HCT116 (cell line): ENCODE data around the gene KCNC2. TPM values are rescaled to one million over a fixed set of nuclear protein-coding genes. Genes with fewer than 3 reads are reported as not detected.

Experiments
- ATAC-seq: fragments of 200-7000 bp; cut with Tn5 transposase; 2 replicates; pipeline ENCODE4 v1.9.1; 2020; ENCODE audit warnings: mild to moderate bottlenecking, moderate library complexity
- BruUV-seq: library from RNA; stranded (reverse); fragments of 400-500 nt; replicated peaks from 2 replicates; lab custom pipeline; 2021; lab: Mats Ljungman, UMichigan
- CTCF ChIA-PET: fragments of 300-600 bp; sonication (Branson Sonifier 250); formaldehyde crosslinking; loops from one replicate; lab custom pipeline; 2021; ENCODE audit warnings: antibody characterized with exemption; lab: Charles Lee
- POLR2A ChIA-PET: fragments of 300-600, 350-600 bp; sonication (Branson Sonifier 250); formaldehyde crosslinking; loops from one replicate; lab custom pipeline; 2021; ENCODE audit warnings: antibody characterized with exemption; lab: Charles Lee
- RAD21 ChIA-PET, 2 experiments: fragments of 300-600 bp; sonication (Branson Sonifier 250); formaldehyde crosslinking; loops; one replicate each; lab custom pipeline; 2023; ENCODE audit warnings: low total read pairs in 2 of 2; ENCODE audit not compliant: uncharacterized antibody in 2 of 2, unreplicated experiment in 2 of 2, low non-redundant PET in 1 of 2; lab: Charles Lee
- DNase-seq: peaks from one replicate; pipeline ENCODE4 v3.0.0-alpha.2; 2010; ENCODE audit warnings: low read depth, low spot score
- H2AFZ ChIP-seq: fragments of 200-600 bp; shearing (Covaris generic), sonication (generic); 2 replicates; pipeline ENCODE4 v1.6.1; 2017; ENCODE audit warnings: low read depth, mixed run types, mixed read lengths, antibody characterized with exemption, low read length; ENCODE audit not compliant: poor library complexity, severe bottlenecking
- H3K27ac ChIP-seq: 2 replicates; pipeline ENCODE4 v1.5.1; 2012; ENCODE audit warnings: low read depth, low read length
- H3K27me3 ChIP-seq: fragments of 200-600 bp; sonication (generic); 2 replicates; pipeline ENCODE4 v1.6.1; 2016; ENCODE audit warnings: mixed run types, low read length, mixed read lengths; ENCODE audit not compliant: insufficient read depth
- H3K36me3 ChIP-seq, 2 experiments: fragments of 200-500 bp in 1 of 2; fragments of 200-600 bp in 1 of 2; sonication (Bioruptor generic) in 1 of 2; sonication (generic) in 1 of 2; 2 replicates each; pipeline versions ENCODE4 v1.5.1 to v1.6.1; 2014 to 2016; ENCODE audit warnings: low read length in 2 of 2, inconsistent platforms in 1 of 2, mixed read lengths in 1 of 2, mixed run types in 1 of 2; ENCODE audit not compliant: insufficient read depth in 2 of 2, control insufficient read depth in 1 of 2
- H3K4me1 ChIP-seq, 2 experiments: fragments of 200-600 bp in 1 of 2; sonication (generic) in 1 of 2; 2 replicates each; pipeline versions ENCODE4 v1.5.1 to v1.6.1; 2012 to 2017; ENCODE audit warnings: low read length in 2 of 2, inconsistent platforms in 1 of 2, mild to moderate bottlenecking in 1 of 2, mixed read lengths in 1 of 2, mixed run types in 1 of 2, moderate library complexity in 1 of 2; ENCODE audit not compliant: insufficient read depth in 2 of 2, control insufficient read depth in 1 of 2
- H3K4me2 ChIP-seq: fragments of 200-600 bp; sonication (generic); 2 replicates; pipeline ENCODE4 v1.6.1; 2017; ENCODE audit warnings: mixed run types, low read length, mixed read lengths
- H3K4me3 ChIP-seq, 2 experiments: fragments of 200-600 bp in 1 of 2; sonication (generic) in 1 of 2; replicated peaks in 1 of 2; 2 replicates each; pipeline ENCODE4 v1.5.1; 2011 to 2016; ENCODE audit warnings: low read length in 2 of 2, control low read depth in 1 of 2, low read depth in 1 of 2, mild to moderate bottlenecking in 1 of 2, mixed read lengths in 1 of 2, mixed run types in 1 of 2
- H3K79me2 ChIP-seq: fragments of 200-600 bp; sonication (generic); 2 replicates; pipeline ENCODE4 v1.6.1; 2017; ENCODE audit warnings: mild to moderate bottlenecking, mixed run types, low read length, moderate library complexity, mixed read lengths; ENCODE audit not compliant: insufficient read depth
- H3K9ac ChIP-seq: fragments of 200-600 bp; sonication (generic); 2 replicates; pipeline ENCODE4 v1.6.1; 2016; ENCODE audit warnings: low read length, mixed read lengths
- H3K9me2 ChIP-seq: fragments of 200-600 bp; sonication (generic), shearing (Covaris generic); 2 replicates; pipeline ENCODE4 v1.6.1; 2017; ENCODE audit warnings: mixed run types, mild to moderate bottlenecking, moderate library complexity; ENCODE audit not compliant: insufficient read depth
- H3K9me3 ChIP-seq, 2 experiments: fragments of 200-500 bp in 1 of 2; fragments of 200-600 bp in 1 of 2; sonication (Bioruptor generic) in 1 of 2; sonication (generic) in 1 of 2; 2 replicates each; pipeline ENCODE4 v1.6.1; 2014 to 2017; ENCODE audit warnings: low read length in 2 of 2, mixed read lengths in 2 of 2, inconsistent platforms in 1 of 2, low read depth in 1 of 2, mild to moderate bottlenecking in 1 of 2, mixed run types in 1 of 2, moderate library complexity in 1 of 2; ENCODE audit not compliant: control insufficient read depth in 1 of 2, insufficient read depth in 1 of 2
- H4K20me1 ChIP-seq: fragments of 200-600 bp; sonication (generic), shearing (Covaris generic); 2 replicates; pipeline ENCODE4 v1.6.1; 2017; ENCODE audit warnings: mixed run types, mild to moderate bottlenecking, moderate library complexity; ENCODE audit not compliant: insufficient read depth
- CBX3 ChIP-seq: IDR thresholded peaks from 2 replicates; pipeline ENCODE4 v1.6.1; 2012; ENCODE audit warnings: low read depth
- CEBPB ChIP-seq: IDR thresholded peaks from 2 replicates; pipeline ENCODE4 v1.6.1; 2012; ENCODE audit warnings: low read depth
- EGR1 ChIP-seq: IDR thresholded peaks from 2 replicates; pipeline ENCODE4 v1.6.1; 2012; ENCODE audit warnings: low read depth
- EZH2phosphoT487 ChIP-seq: fragments of 200-600 bp; IDR thresholded peaks from 2 replicates; pipeline ENCODE4 v1.6.1; 2018; ENCODE audit warnings: antibody characterized with exemption, borderline replicate concordance
- FOSL1 ChIP-seq: IDR thresholded peaks from 2 replicates; pipeline ENCODE4 v1.6.1; 2012; ENCODE audit warnings: low read depth
- JUND ChIP-seq: IDR thresholded peaks from 2 replicates; pipeline ENCODE4 v1.6.1; 2012
- POLR2AphosphoS5 ChIP-seq: IDR thresholded peaks from 2 replicates; pipeline ENCODE4 v1.6.1; 2011; ENCODE audit warnings: mild to moderate bottlenecking, low read depth, low read length, moderate library complexity
- SIN3A ChIP-seq: IDR thresholded peaks from 2 replicates; pipeline ENCODE4 v1.6.1; 2012; ENCODE audit warnings: low read depth
- SRF ChIP-seq: IDR thresholded peaks from 2 replicates; pipeline ENCODE4 v1.6.1; 2012; ENCODE audit warnings: low read depth
- YY1 ChIP-seq: IDR thresholded peaks from 2 replicates; pipeline ENCODE4 v1.6.1; 2011; ENCODE audit warnings: low read length, low read depth, moderate library complexity, mild to moderate bottlenecking; ENCODE audit not compliant: insufficient replicate concordance; ENCODE audit errors: extremely low read depth
- ZFX ChIP-seq: fragments of 450-650 bp; IDR thresholded peaks from 2 replicates; pipeline ENCODE4 v1.6.1; 2017
- ZNF274 ChIP-seq: fragments of 200-500 bp; sonication (Bioruptor generic); IDR thresholded peaks from 2 replicates; pipeline ENCODE4 v1.6.1; 2014; ENCODE audit warnings: mild to moderate bottlenecking, low read depth, low read length, inconsistent platforms
- intact Hi-C: fragments of 100-400 bp; cut with micrococcal nuclease; formaldehyde crosslinking; loops from 2 replicates; pipeline ENCODE4 v1.10.0; 2022
- total RNA-seq: library from RNA; stranded (reverse); gene quantifications from one replicate; pipeline ENCODE4 v1.2.1, GENCODE V29; 2021; ENCODE audit not compliant: unreplicated experiment
- TF ChIP-seq, protein P1 (sequence below): IDR thresholded peaks from 2 replicates; pipeline ENCODE4 v1.6.1; 2012
- TF ChIP-seq, protein P2 (sequence below), 3 experiments: fragments of 200-600 bp in 1 of 3; sonication (generic) in 1 of 3; IDR thresholded peaks in 2 of 3; conservative IDR thresholded peaks in 1 of 3; 2 replicates each; pipeline ENCODE4 v1.5.1; 2012 to 2017; ENCODE audit warnings: low read depth in 2 of 3, low read length in 2 of 3, antibody characterized with exemption in 1 of 3, borderline replicate concordance in 1 of 3, control low read depth in 1 of 3, mild to moderate bottlenecking in 1 of 3, mixed read lengths in 1 of 3, mixed run types in 1 of 3, moderate library complexity in 1 of 3; ENCODE audit not compliant: insufficient read depth in 1 of 3
- TF ChIP-seq, protein P3 (sequence below): IDR thresholded peaks from 2 replicates; pipeline ENCODE4 v1.6.1; 2011; ENCODE audit warnings: mild to moderate bottlenecking, low read length, moderate library complexity; ENCODE audit not compliant: insufficient replicate concordance; ENCODE audit errors: extremely low read depth

Gene KCNC2
- total RNA-seq, 1 experiment from 2014 or later = not detected

DNA sequence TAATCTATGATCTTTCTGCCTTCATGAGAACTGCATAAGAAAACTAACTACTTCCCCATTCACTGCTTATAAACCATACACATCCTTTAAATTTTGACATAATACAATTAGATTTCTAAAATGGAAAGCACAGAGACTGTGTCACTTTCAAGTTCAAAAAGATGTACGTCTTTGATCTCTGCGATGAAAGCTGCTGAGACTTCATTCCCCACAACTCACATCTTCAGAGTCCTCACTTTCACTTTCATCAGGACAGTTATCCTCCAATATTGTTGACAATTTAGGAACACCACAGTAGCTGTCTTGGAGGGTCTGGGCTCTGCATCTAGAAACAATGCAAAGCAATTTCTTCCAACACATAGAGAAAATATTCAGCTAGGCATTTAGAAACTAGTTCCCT lies 47.9 kb upstream of the KCNC2 start:
- intact Hi-C loops = no loop called here
- Histone ChIP-seq H3K4me1 (no peaks in the 10 kb centered on the region), H3K27me3 (no peaks in the 10 kb centered on the region), H4K20me1 (no peaks in the 10 kb centered on the region), H3K9me3 (peaks cover 0 to 4% of the 10 kb centered on the region in 2 experiments; a peak in 1 of 4 replicates), H3K4me3 (no peak overlapping the region), H3K4me2 (no peak overlapping the region), H3K9ac (no peak overlapping the region), H3K27ac (no peak overlapping the region), H3K79me2 (no peaks in the 10 kb centered on the region), H2AFZ (no peak overlapping the region), H3K9me2 (no peaks in the 10 kb centered on the region), H3K36me3 (no peaks in the 10 kb centered on the region)
- ChIA-PET POLR2A (no interaction called here), RAD21 (no interaction called here), CTCF (no interaction called here)
- DNase-seq (no peak), ATAC-seq (no peak)
- BruUV-seq = no TSS peak
- TF ChIP-seq CBX3 (no peak), ZNF274 (no peak), SRF (no peak), CEBPB (no peak), YY1 (no peak), FOSL1 (no peak), POLR2AphosphoS5 (no peak), EGR1 (no peak), JUND (no peak), ZFX (no peak), SIN3A (no peak), EZH2phosphoT487 (no peak)
- TF ChIP-seq, protein P1, sequence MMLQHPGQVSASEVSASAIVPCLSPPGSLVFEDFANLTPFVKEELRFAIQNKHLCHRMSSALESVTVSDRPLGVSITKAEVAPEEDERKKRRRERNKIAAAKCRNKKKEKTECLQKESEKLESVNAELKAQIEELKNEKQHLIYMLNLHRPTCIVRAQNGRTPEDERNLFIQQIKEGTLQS = no peak
- TF ChIP-seq, protein P2, sequence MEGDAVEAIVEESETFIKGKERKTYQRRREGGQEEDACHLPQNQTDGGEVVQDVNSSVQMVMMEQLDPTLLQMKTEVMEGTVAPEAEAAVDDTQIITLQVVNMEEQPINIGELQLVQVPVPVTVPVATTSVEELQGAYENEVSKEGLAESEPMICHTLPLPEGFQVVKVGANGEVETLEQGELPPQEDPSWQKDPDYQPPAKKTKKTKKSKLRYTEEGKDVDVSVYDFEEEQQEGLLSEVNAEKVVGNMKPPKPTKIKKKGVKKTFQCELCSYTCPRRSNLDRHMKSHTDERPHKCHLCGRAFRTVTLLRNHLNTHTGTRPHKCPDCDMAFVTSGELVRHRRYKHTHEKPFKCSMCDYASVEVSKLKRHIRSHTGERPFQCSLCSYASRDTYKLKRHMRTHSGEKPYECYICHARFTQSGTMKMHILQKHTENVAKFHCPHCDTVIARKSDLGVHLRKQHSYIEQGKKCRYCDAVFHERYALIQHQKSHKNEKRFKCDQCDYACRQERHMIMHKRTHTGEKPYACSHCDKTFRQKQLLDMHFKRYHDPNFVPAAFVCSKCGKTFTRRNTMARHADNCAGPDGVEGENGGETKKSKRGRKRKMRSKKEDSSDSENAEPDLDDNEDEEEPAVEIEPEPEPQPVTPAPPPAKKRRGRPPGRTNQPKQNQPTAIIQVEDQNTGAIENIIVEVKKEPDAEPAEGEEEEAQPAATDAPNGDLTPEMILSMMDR (IDR thresholded peaks at IDR 0.05 in 2 of 3, conservative IDR thresholded peaks at IDR 0.05 in 1 of 3; ENCODE audit: borderline replicate concordance in 1 of 3, insufficient read depth in 1 of 3, low read depth in 2 of 3, low read length in 2 of 3) = no peak
- TF ChIP-seq, protein P3, sequence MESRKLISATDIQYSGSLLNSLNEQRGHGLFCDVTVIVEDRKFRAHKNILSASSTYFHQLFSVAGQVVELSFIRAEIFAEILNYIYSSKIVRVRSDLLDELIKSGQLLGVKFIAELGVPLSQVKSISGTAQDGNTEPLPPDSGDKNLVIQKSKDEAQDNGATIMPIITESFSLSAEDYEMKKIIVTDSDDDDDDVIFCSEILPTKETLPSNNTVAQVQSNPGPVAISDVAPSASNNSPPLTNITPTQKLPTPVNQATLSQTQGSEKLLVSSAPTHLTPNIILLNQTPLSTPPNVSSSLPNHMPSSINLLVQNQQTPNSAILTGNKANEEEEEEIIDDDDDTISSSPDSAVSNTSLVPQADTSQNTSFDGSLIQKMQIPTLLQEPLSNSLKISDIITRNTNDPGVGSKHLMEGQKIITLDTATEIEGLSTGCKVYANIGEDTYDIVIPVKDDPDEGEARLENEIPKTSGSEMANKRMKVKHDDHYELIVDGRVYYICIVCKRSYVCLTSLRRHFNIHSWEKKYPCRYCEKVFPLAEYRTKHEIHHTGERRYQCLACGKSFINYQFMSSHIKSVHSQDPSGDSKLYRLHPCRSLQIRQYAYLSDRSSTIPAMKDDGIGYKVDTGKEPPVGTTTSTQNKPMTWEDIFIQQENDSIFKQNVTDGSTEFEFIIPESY = no peak
